GM12873 (cell line): Measurements from ENCODE around the gene THSD7A.

Experiments used
- CTCF ChIP-seq: IDR thresholded peaks from 2 replicates; pipeline ENCODE4 v1.5.1; 2012; ENCODE audit warnings: low read depth, mild to moderate bottlenecking, moderate library complexity, low read length, control low read depth; ENCODE audit not compliant: insufficient read depth; ENCODE audit errors: missing control alignments

THSD7A gene

GRCh38 chr7:11620406-11621253, 211.4 kb downstream of the THSD7A start:
- TF ChIP-seq CTCF = no peak

GRCh38 chr7:11616466-11616865, 215.5 kb downstream of the THSD7A start:
- no peak for TF ChIP-seq CTCF

- TF ChIP-seq CTCF = no peak
Measured at GRCh38 chr7:11615174-11615573, 216.8 kb downstream of the THSD7A start.

GRCh38 chr7:11613292-11613930, 218.6 kb downstream of the THSD7A start:
- TF ChIP-seq CTCF = peak; percentile 3

GRCh38 chr7:11612737-11613136, 219.3 kb downstream of the THSD7A start:
- TF ChIP-seq CTCF = no peak

- TF ChIP-seq CTCF = no peak
Measured at GRCh38 chr7:11609096-11609670, 222.8 kb downstream of the THSD7A start.

GRCh38 chr7:11607686-11608085, 224.3 kb downstream of the THSD7A start:
- no peak for TF ChIP-seq CTCF
